ENCODE data around the gene SAA4. TPM values are rescaled to one million over a fixed set of nuclear protein-coding genes. Genes with fewer than 3 reads are reported as not detected.
"Not testable (repeated sequence)": the region's sequence is repeated elsewhere in the genome, so short reads cannot be mapped to it uniquely, and the experiment has no call there.

The SAA4 gene
- total and polyA plus RNA-seq, 2 experiments from 2014 or later = not detected

- Histone ChIP-seq H3K27ac (no peak within 1 kb of the TSS), H3K4me3 (no peak within 1 kb of the TSS), H4K20me1 (ENCODE audit: insufficient read depth) (no peaks in the 10 kb centered on the region), H3F3A (ENCODE audit: insufficient read depth) (no peaks in the 10 kb centered on the region), H3K36me3 (ENCODE audit: low read depth) (no peaks in the 10 kb centered on the region), H3K4me1 (ENCODE audit: insufficient read depth) (no peaks in the 10 kb centered on the region), H3K27me3 (replicated peaks; ENCODE audit: insufficient read depth) (no peaks in the 10 kb centered on the region; the same call in 1 of the 2 replicates), H3K79me2 (ENCODE audit: insufficient read depth) (no peaks in the 10 kb centered on the region), H3K9me2 (ENCODE audit: insufficient read depth) (no peaks in the 10 kb centered on the region), H3K4me2 (ENCODE audit: unreplicated experiment) (no peak within 1 kb of the TSS), H3K9me3 (ENCODE audit: low read depth) (no peaks in the 10 kb centered on the region), H3K9ac (no peak within 1 kb of the TSS), H2AFZ (no peak within 1 kb of the TSS)
- TF ChIP-seq EZH2phosphoT487 (IDR thresholded peaks at IDR 0.05; ENCODE audit: insufficient read depth, low read depth) (no peak), EZH2 (IDR thresholded peaks at IDR 0.05; ENCODE audit: insufficient read depth, poor library complexity, severe bottlenecking) (no peak)
- no peak for DNase-seq
- WGBS, 2 experiments (ENCODE audit: low coverage in 1 of 2, low lambda C conversion rate in 2 of 2, missing lambda C conversion rate in 2 of 2) = 57 to 64% methylated on average over 7 to 8 of the region's 8 CpGs
- in situ Hi-C loops (cut with MboI) = no loop called here
Observed at GRCh38 chr11:18265949-18266348, 29.3 kb upstream of the SAA4 start, which contains the start of gene SAA1. Gene SAA1, plus strand, starts transcription at chr11:18266264. Its CDS starts 624 bp downstream, at chr11:18266888.

GRCh38 chr11:18264677-18265555 lies 28.3 kb upstream of the SAA4 start:
- in situ Hi-C loops (cut with MboI) = no loop called here
- 67 to 69% methylated on average over 1 of the region's 1 CpG for WGBS, 2 experiments (ENCODE audit: low coverage in 1 of 2, low lambda C conversion rate in 2 of 2, missing lambda C conversion rate in 2 of 2)

GRCh38 chr11:18264035-18264434 lies 27.4 kb upstream of the SAA4 start:
- TF ChIP-seq EZH2 (IDR thresholded peaks at IDR 0.05; ENCODE audit: insufficient read depth, poor library complexity, severe bottlenecking) (no peak), EZH2phosphoT487 (IDR thresholded peaks at IDR 0.05; ENCODE audit: insufficient read depth, low read depth) (no peak)
- H3K4me2 ChIP-seq (ENCODE audit: unreplicated experiment) = no peak overlapping the region
- in situ Hi-C loops (cut with MboI) = no loop called here

More at GRCh38 chr11:18264677-18265555, 28.3 kb upstream of the SAA4 start:
- Histone ChIP-seq H3K4me3 (no peak overlapping the region), H3K36me3 (ENCODE audit: low read depth) (no peaks in the 10 kb centered on the region), H3K27ac (no peak overlapping the region), H4K20me1 (ENCODE audit: insufficient read depth) (no peaks in the 10 kb centered on the region), H3F3A (ENCODE audit: insufficient read depth) (no peaks in the 10 kb centered on the region), H3K9me3 (ENCODE audit: low read depth) (no peaks in the 10 kb centered on the region), H3K79me2 (ENCODE audit: insufficient read depth) (no peaks in the 10 kb centered on the region), H2AFZ (no peak overlapping the region), H3K4me1 (ENCODE audit: insufficient read depth) (no peaks in the 10 kb centered on the region), H3K9ac (no peak overlapping the region), H3K27me3 (replicated peaks; ENCODE audit: insufficient read depth) (no peaks in the 10 kb centered on the region; the same call in 1 of the 2 replicates), H3K9me2 (ENCODE audit: insufficient read depth) (no peaks in the 10 kb centered on the region), H3K4me2 (ENCODE audit: unreplicated experiment) (no peak overlapping the region)
- no peak for DNase-seq
- no peak for TF ChIP-seq EZH2phosphoT487 (IDR thresholded peaks at IDR 0.05; ENCODE audit: insufficient read depth, low read depth)
- no peak for TF ChIP-seq EZH2 (IDR thresholded peaks at IDR 0.05; ENCODE audit: insufficient read depth, poor library complexity, severe bottlenecking)

GRCh38 chr11:18262681-18263350 lies 26.2 kb upstream of the SAA4 start:
- in situ Hi-C loops (cut with MboI) = not testable (repeated sequence)

More at GRCh38 chr11:18264035-18264434, 27.4 kb upstream of the SAA4 start:
- no peak overlapping the region for H3K27ac ChIP-seq
- H3F3A ChIP-seq (ENCODE audit: insufficient read depth) = no peaks in the 10 kb centered on the region
- H3K4me3 ChIP-seq = no peak overlapping the region
- no peak overlapping the region for H2AFZ ChIP-seq
- no peaks in the 10 kb centered on the region for H3K4me1 ChIP-seq (ENCODE audit: insufficient read depth)
- no peak for DNase-seq
- H3K9me2 ChIP-seq (ENCODE audit: insufficient read depth) = no peaks in the 10 kb centered on the region
- no peak overlapping the region for H3K9ac ChIP-seq
- no peaks in the 10 kb centered on the region for H3K36me3 ChIP-seq (ENCODE audit: low read depth)
- no peaks in the 10 kb centered on the region for H4K20me1 ChIP-seq (ENCODE audit: insufficient read depth)
- no peaks in the 10 kb centered on the region for H3K79me2 ChIP-seq (ENCODE audit: insufficient read depth)
- WGBS, 2 experiments (ENCODE audit: low coverage in 1 of 2, low lambda C conversion rate in 2 of 2, missing lambda C conversion rate in 2 of 2) = 33 to 40% methylated on average over 4 of the region's 4 CpGs
- H3K27me3 ChIP-seq (replicated peaks; ENCODE audit: insufficient read depth) = peaks cover 6% of the 10 kb centered on the region
- no peaks in the 10 kb centered on the region for H3K9me3 ChIP-seq (ENCODE audit: low read depth)

More at GRCh38 chr11:18262681-18263350, 26.2 kb upstream of the SAA4 start:
- not testable (repeated sequence) for H3K9me3 ChIP-seq (ENCODE audit: low read depth); H3K9ac ChIP-seq; H3K27me3 ChIP-seq (replicated peaks; ENCODE audit: insufficient read depth); H2AFZ ChIP-seq; H4K20me1 ChIP-seq (ENCODE audit: insufficient read depth); DNase-seq; H3K4me1 ChIP-seq (ENCODE audit: insufficient read depth); H3K4me3 ChIP-seq; H3K9me2 ChIP-seq (ENCODE audit: insufficient read depth); H3K79me2 ChIP-seq (ENCODE audit: insufficient read depth); H3K36me3 ChIP-seq (ENCODE audit: low read depth); H3K27ac ChIP-seq; H3K4me2 ChIP-seq (ENCODE audit: unreplicated experiment); H3F3A ChIP-seq (ENCODE audit: insufficient read depth)
- 40 to 54% methylated on average over 8 of the region's 8 CpGs for WGBS, 2 experiments (ENCODE audit: low coverage in 1 of 2, low lambda C conversion rate in 2 of 2, missing lambda C conversion rate in 2 of 2)
